Measurements from ENCODE around the gene CST7.
"Not testable (repeated sequence)": the region's sequence is repeated elsewhere in the genome, so short reads cannot be mapped to it uniquely, and the experiment has no call there.

The CST7 gene

GRCh38 chr20:24987244-24987643 is 38.2 kb downstream of the CST7 start:
- no peak for DNase-seq

GRCh38 chr20:24987873-24988835 is 39.1 kb downstream of the CST7 start:
- no peak for DNase-seq

- DNase-seq, result peak; percentile 45
Measured at GRCh38 chr20:24989162-24989561, 40.1 kb downstream of the CST7 start.

GRCh38 chr20:24990810-24991252 is 41.8 kb downstream of the CST7 start:
- no peak for DNase-seq

GRCh38 chr20:24991897-24992486 is 42.9 kb downstream of the CST7 start:
- peak; percentile 48 for DNase-seq

GRCh38 chr20:24992487-24993205 is 43.6 kb downstream of the CST7 start, which contains the start of gene APMAP:
Gene APMAP, minus strand, starts transcription at chr20:24992751. Its CDS starts 63 bp downstream, at chr20:24992688.
- DNase-seq, result peak; percentile 98

GRCh38 chr20:24993337-24994185 is 44.5 kb downstream of the CST7 start:
- peak; percentile 61 for DNase-seq

GRCh38 chr20:24994186-24994465 is 45.1 kb downstream of the CST7 start:
- DNase-seq, result no peak

GRCh38 chr20:24994470-24995368 is 45.6 kb downstream of the CST7 start:
- peak; percentile 91 for DNase-seq

GRCh38 chr20:24995741-24996448 is 46.8 kb downstream of the CST7 start:
- DNase-seq, result peak; percentile 40

GRCh38 chr20:24996449-24997377 is 47.6 kb downstream of the CST7 start:
- DNase-seq, result no peak

- DNase-seq, result no peak
Measured at GRCh38 chr20:24998121-24998520, 49.1 kb downstream of the CST7 start.

- DNase-seq, result no peak
Measured at GRCh38 chr20:24998631-24999445, 49.8 kb downstream of the CST7 start.

GRCh38 chr20:24999568-24999967 is 50.5 kb downstream of the CST7 start:
- DNase-seq, result no peak

GRCh38 chr20:25000268-25000801 is 51.3 kb downstream of the CST7 start:
- peak; percentile 88 for DNase-seq

GRCh38 chr20:25001323-25001722 is 52.3 kb downstream of the CST7 start:
- not testable (repeated sequence) for DNase-seq

GRCh38 chr20:25003002-25003401 is 53.9 kb downstream of the CST7 start:
- no peak for DNase-seq

- no peak for DNase-seq
Measured at GRCh38 chr20:25005220-25005619, 56.2 kb downstream of the CST7 start.
